KMS-11 (cell line): ENCODE results near the gene FOXA2.

Experiments
- H2AFZ ChIP-seq: fragments of 200-600 bp; sonication (generic); 2 replicates; pipeline ENCODE4 v1.6.1; 2016; ENCODE audit warnings: antibody characterized with exemption, mixed run types, low read depth
- H3K27ac ChIP-seq: fragments of 200-600 bp; sonication (generic); 2 replicates; pipeline ENCODE4 v1.6.1; 2016; ENCODE audit warnings: mild to moderate bottlenecking, mixed run types
- H3K27me3 ChIP-seq: fragments of 200-600 bp; sonication (generic); 2 replicates; pipeline ENCODE4 v1.6.1; 2017; ENCODE audit warnings: mild to moderate bottlenecking, low read depth, mixed run types, moderate library complexity; ENCODE audit not compliant: insufficient read depth
- H3K36me3 ChIP-seq: fragments of 200-600 bp; sonication (generic); 2 replicates; pipeline ENCODE4 v1.6.1; 2017; ENCODE audit warnings: mild to moderate bottlenecking, mixed run types; ENCODE audit not compliant: insufficient read depth
- H3K4me1 ChIP-seq: fragments of 200-600 bp; sonication (generic); 2 replicates; pipeline ENCODE4 v1.6.1; 2016; ENCODE audit warnings: mild to moderate bottlenecking, low read depth, mixed run types; ENCODE audit not compliant: poor library complexity, severe bottlenecking
- H3K4me2 ChIP-seq: fragments of 200-600 bp; sonication (generic); 2 replicates; pipeline ENCODE4 v1.7.0; 2016; ENCODE audit warnings: mild to moderate bottlenecking, mixed run types
- H3K4me3 ChIP-seq: fragments of 200-600 bp; sonication (generic); IDR thresholded peaks from 2 replicates; pipeline ENCODE4 v1.6.1; 2017; ENCODE audit warnings: low read depth, low read length, mixed read lengths; ENCODE audit not compliant: insufficient read depth
- H3K79me2 ChIP-seq: fragments of 200-600 bp; sonication (generic); 2 replicates; pipeline ENCODE4 v1.6.1; 2016; ENCODE audit warnings: low read depth, mixed run types; ENCODE audit not compliant: insufficient read depth
- H3K9ac ChIP-seq: fragments of 200-600 bp; sonication (generic); 2 replicates; pipeline ENCODE4 v1.6.1; 2016; ENCODE audit warnings: mild to moderate bottlenecking, mixed run types
- H4K20me1 ChIP-seq: fragments of 200-600 bp; sonication (generic); 2 replicates; pipeline ENCODE4 v1.6.1; 2016; ENCODE audit warnings: mild to moderate bottlenecking, mixed run types; ENCODE audit not compliant: insufficient read depth
- TF ChIP-seq, protein P1 (sequence below): fragments of 200-600 bp; sonication (generic); conservative IDR thresholded peaks from 2 replicates; pipeline ENCODE4 v1.6.1; 2017; ENCODE audit warnings: low read depth, mild to moderate bottlenecking, antibody characterized with exemption, low read length, moderate library complexity, mixed read lengths

The FOXA2 gene

DNA sequence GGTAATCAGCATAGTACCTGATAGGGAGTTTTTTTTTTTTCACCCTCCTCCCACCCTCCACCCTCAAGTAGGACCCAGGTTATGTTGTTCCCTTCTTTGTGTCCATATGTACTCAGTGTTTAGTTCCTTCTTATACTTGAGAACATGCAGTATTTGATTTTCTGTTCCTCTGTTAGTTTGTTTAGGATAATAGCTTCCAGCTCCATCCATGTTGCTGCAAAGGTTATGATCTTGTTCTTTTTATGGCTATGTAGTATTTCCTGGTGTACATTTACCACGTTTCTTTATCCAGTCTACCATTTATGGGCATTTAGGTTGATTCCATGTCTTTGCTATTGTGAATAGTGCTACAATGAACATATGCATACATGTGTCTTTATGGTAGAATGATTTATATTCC lies 41.9 kb downstream of the FOXA2 start:
- no peaks in the 10 kb centered on the region for H3K4me1 ChIP-seq
- H3K27me3 ChIP-seq: no peaks in the 10 kb centered on the region
- no peak overlapping the region for H3K27ac ChIP-seq
- TF ChIP-seq, protein P1, sequence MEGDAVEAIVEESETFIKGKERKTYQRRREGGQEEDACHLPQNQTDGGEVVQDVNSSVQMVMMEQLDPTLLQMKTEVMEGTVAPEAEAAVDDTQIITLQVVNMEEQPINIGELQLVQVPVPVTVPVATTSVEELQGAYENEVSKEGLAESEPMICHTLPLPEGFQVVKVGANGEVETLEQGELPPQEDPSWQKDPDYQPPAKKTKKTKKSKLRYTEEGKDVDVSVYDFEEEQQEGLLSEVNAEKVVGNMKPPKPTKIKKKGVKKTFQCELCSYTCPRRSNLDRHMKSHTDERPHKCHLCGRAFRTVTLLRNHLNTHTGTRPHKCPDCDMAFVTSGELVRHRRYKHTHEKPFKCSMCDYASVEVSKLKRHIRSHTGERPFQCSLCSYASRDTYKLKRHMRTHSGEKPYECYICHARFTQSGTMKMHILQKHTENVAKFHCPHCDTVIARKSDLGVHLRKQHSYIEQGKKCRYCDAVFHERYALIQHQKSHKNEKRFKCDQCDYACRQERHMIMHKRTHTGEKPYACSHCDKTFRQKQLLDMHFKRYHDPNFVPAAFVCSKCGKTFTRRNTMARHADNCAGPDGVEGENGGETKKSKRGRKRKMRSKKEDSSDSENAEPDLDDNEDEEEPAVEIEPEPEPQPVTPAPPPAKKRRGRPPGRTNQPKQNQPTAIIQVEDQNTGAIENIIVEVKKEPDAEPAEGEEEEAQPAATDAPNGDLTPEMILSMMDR: no peak
- no peaks in the 10 kb centered on the region for H3K79me2 ChIP-seq
- H3K4me3 ChIP-seq: no peak overlapping the region
- H3K4me2 ChIP-seq: no peak overlapping the region
- H4K20me1 ChIP-seq: no peaks in the 10 kb centered on the region
- H3K9ac ChIP-seq: no peak overlapping the region
- H2AFZ ChIP-seq: no peak overlapping the region
- no peaks in the 10 kb centered on the region for H3K36me3 ChIP-seq

DNA sequence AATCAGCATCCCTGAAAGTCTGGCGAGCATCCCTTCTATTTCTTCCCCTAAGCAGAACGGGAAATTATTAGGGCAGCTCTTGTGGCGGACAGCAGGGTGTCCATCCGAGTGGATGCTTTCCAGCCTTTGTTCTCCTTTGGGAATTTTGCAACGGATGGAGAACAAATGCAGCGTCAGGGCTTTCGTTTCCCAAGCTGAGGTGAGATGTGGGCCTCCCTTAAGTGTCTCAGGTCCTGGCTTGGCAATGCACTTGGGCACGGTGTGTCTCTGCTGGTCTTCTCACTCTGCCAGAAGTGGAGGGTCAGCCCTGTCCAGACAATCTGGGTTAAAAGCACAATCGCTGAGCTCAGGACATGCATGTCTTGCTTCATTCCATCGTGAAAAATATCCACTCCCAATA lies 43.5 kb downstream of the FOXA2 start:
- TF ChIP-seq, protein P1: no peak
- Histone ChIP-seq H3K4me1 (no peaks in the 10 kb centered on the region), H3K4me3 (no peak overlapping the region), H3K9ac (no peak overlapping the region), H4K20me1 (no peaks in the 10 kb centered on the region), H3K79me2 (no peaks in the 10 kb centered on the region), H2AFZ (no peak overlapping the region), H3K4me2 (no peak overlapping the region), H3K27me3 (no peaks in the 10 kb centered on the region), H3K27ac (no peak overlapping the region), H3K36me3 (no peaks in the 10 kb centered on the region)

DNA sequence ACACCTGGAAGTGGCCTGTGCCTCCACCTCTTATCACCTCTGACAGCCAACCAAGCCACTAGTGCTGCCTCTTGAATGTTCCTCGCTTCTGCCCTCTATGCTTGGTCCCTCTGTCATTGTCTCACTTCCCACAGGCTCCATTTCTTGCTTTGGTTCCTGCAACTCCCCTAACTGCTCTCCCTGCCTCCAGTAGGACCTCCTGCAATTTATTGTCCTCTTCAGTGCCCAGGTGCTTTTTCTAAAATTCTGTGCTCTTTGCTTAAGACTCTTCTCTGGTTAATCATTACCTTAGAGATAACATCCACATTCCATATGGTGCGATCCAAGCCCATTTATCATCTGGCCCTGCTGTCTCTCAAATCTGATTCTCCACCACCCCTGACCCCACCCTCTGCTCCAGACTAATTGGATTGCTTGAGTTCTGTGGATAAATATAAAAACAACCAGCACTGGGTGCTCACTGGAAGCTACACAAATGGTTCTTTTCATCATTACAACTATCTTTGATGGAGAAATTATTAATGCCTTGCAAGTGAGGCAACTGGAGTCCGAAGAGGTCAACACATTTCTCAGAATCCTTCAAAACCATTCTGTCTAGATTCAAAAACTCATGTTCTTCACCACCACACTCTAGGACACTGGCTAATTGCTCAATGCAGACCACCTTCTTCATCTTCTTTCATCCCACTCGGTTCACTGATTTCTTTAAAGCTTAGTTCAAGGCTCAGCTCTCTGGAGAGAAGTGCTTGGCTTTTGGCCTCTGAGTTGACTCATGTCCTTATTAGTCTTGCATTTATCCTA lies 47.2 kb downstream of the FOXA2 start:
- Histone ChIP-seq H3K4me3 (no peak overlapping the region), H3K4me1 (no peaks in the 10 kb centered on the region), H4K20me1 (no peaks in the 10 kb centered on the region), H3K4me2 (no peak overlapping the region), H2AFZ (no peak overlapping the region), H3K79me2 (no peaks in the 10 kb centered on the region), H3K9ac (no peak overlapping the region), H3K36me3 (no peaks in the 10 kb centered on the region), H3K27me3 (no peaks in the 10 kb centered on the region), H3K27ac (no peak overlapping the region)
- TF ChIP-seq, protein P1: no peak

DNA sequence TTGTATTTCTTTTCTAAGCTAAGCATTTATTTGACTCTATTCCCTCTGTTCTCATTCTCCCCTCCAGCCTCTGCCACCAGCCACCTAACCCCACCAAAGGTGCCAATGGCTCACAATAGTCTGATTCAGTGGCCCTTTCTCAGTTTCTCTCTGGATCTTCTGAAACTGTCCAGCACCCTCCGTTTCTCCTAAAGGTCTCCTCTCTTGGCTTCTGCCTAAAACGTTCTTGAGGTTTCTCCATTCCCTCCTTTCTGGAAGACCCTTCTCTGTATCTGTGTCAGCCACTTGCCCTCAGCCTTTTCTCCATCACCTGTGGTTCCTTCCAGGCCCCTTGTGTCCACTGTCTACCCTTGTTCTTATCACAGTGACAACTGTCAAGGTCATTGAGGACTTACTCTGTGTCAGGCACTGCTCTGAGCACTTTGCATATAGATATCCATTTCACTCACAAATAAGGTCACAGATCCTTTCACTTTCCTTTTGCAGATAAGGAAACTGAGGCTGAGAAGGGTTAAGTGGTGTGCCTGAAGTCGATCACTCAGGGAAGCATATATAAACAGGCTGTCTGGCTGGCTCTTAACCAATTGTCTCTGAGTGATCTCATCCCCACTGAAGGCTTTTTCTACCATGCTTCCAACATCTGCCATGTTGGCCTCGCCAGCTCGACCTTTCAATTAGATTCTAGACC lies 48.1 kb downstream of the FOXA2 start:
- H3K27ac ChIP-seq: no peak overlapping the region
- H3K4me2 ChIP-seq: no peak overlapping the region
- no peak overlapping the region for H3K4me3 ChIP-seq
- TF ChIP-seq, protein P1: no peak
- H3K79me2 ChIP-seq: no peaks in the 10 kb centered on the region
- no peaks in the 10 kb centered on the region for H3K4me1 ChIP-seq
- no peak overlapping the region for H2AFZ ChIP-seq
- H3K9ac ChIP-seq: no peak overlapping the region
- H4K20me1 ChIP-seq: no peaks in the 10 kb centered on the region
- H3K36me3 ChIP-seq: no peaks in the 10 kb centered on the region
- no peaks in the 10 kb centered on the region for H3K27me3 ChIP-seq
